Astrocyte (in vitro differentiated cells and primary cell): ENCODE results near the gene GPR34. TPM values are rescaled to one million over a fixed set of nuclear protein-coding genes. Genes with fewer than 3 reads are reported as not detected.

Source experiments
- DNase-seq: peaks from one replicate; pipeline ENCODE4 v3.0.0-alpha.2; 2010; ENCODE audit warnings: low read depth
- FAIRE-seq: peaks from 2 replicates; lab custom pipeline; 2011; peaks lifted over from hg19 to GRCh38; lab: Jason Lieb, UNC
- H2AFZ ChIP-seq: 2 replicates; pipeline ENCODE4 v1.6.0; 2012; ENCODE audit warnings: low read depth, low read length, inconsistent platforms
- H3K27ac ChIP-seq: 2 replicates; pipeline ENCODE4 v1.5.1; 2011; ENCODE audit warnings: low read depth, low read length, inconsistent platforms
- H3K27me3 ChIP-seq: 2 replicates; pipeline ENCODE4 v1.6.0; 2011; ENCODE audit warnings: low read length, inconsistent platforms; ENCODE audit not compliant: insufficient read depth
- H3K36me3 ChIP-seq: 2 replicates; pipeline ENCODE4 v1.5.1; 2011; ENCODE audit warnings: low read length, inconsistent platforms; ENCODE audit not compliant: insufficient read depth
- H3K4me1 ChIP-seq: 2 replicates; pipeline ENCODE4 v1.5.1; 2011; ENCODE audit warnings: low read length, inconsistent platforms; ENCODE audit not compliant: insufficient read depth
- H3K4me2 ChIP-seq: 2 replicates; pipeline ENCODE4 v1.6.0; 2012; ENCODE audit warnings: low read length, inconsistent platforms
- H3K4me3 ChIP-seq: 2 replicates; pipeline ENCODE4 v1.5.1; 2011; ENCODE audit warnings: low read depth, mild to moderate bottlenecking, low read length, inconsistent platforms; ENCODE audit not compliant: insufficient read depth
- H3K79me2 ChIP-seq: 2 replicates; pipeline ENCODE4 v1.6.0; 2012; ENCODE audit warnings: mild to moderate bottlenecking, low read length, inconsistent platforms; ENCODE audit not compliant: insufficient read depth
- H3K9ac ChIP-seq: 2 replicates; pipeline ENCODE4 v1.6.0; 2012; ENCODE audit warnings: mild to moderate bottlenecking, low read length, inconsistent platforms
- H3K9me3 ChIP-seq: 2 replicates; pipeline ENCODE4 v1.5.1; 2012; ENCODE audit warnings: low read depth, mild to moderate bottlenecking, low read length, inconsistent platforms; ENCODE audit not compliant: insufficient read depth
- H4K20me1 ChIP-seq: 2 replicates; pipeline ENCODE4 v1.6.0; 2012; ENCODE audit warnings: low read length, inconsistent platforms; ENCODE audit not compliant: insufficient read depth
- H3K27ac Mint-ChIP-seq: one replicate; pipeline ENCODE4 v1.8.0; 2021; ENCODE audit warnings: mild to moderate bottlenecking, mixed read lengths; ENCODE audit not compliant: unreplicated experiment
- H3K27me3 Mint-ChIP-seq: one replicate; pipeline ENCODE4 v1.8.0; 2021; ENCODE audit warnings: low read depth, mixed read lengths; ENCODE audit not compliant: unreplicated experiment
- H3K36me3 Mint-ChIP-seq: one replicate; pipeline ENCODE4 v1.8.0; 2021; ENCODE audit warnings: low read depth, mixed read lengths; ENCODE audit not compliant: unreplicated experiment
- H3K4me1 Mint-ChIP-seq: one replicate; pipeline ENCODE4 v1.8.0; 2021; ENCODE audit warnings: low read depth, mixed read lengths; ENCODE audit not compliant: unreplicated experiment
- H3K4me3 Mint-ChIP-seq: one replicate; pipeline ENCODE4 v1.8.0; 2021; ENCODE audit warnings: mild to moderate bottlenecking, moderate library complexity, mixed read lengths; ENCODE audit not compliant: unreplicated experiment
- H3K9me3 Mint-ChIP-seq: one replicate; pipeline ENCODE4 v1.8.0; 2021; ENCODE audit warnings: mild to moderate bottlenecking, mixed read lengths; ENCODE audit not compliant: unreplicated experiment
- EZH2 ChIP-seq: IDR thresholded peaks from 2 replicates; pipeline ENCODE4 v1.6.1; 2012; ENCODE audit warnings: mild to moderate bottlenecking, low read length, inconsistent platforms; ENCODE audit not compliant: insufficient read depth
- total RNA-seq: library from RNA; stranded (reverse); gene quantifications from 2 replicates; pipeline ENCODE4 v1.2.1, GENCODE V29; 2021
- TF ChIP-seq, protein P1 (sequence below): IDR thresholded peaks from 2 replicates; pipeline ENCODE4 v1.5.1; 2011; ENCODE audit warnings: low read depth, mild to moderate bottlenecking, inconsistent platforms, low read length, moderate library complexity; ENCODE audit not compliant: insufficient read depth

Gene GPR34
- total RNA-seq, 1 donor from 2014 or later, result not detected

DNA sequence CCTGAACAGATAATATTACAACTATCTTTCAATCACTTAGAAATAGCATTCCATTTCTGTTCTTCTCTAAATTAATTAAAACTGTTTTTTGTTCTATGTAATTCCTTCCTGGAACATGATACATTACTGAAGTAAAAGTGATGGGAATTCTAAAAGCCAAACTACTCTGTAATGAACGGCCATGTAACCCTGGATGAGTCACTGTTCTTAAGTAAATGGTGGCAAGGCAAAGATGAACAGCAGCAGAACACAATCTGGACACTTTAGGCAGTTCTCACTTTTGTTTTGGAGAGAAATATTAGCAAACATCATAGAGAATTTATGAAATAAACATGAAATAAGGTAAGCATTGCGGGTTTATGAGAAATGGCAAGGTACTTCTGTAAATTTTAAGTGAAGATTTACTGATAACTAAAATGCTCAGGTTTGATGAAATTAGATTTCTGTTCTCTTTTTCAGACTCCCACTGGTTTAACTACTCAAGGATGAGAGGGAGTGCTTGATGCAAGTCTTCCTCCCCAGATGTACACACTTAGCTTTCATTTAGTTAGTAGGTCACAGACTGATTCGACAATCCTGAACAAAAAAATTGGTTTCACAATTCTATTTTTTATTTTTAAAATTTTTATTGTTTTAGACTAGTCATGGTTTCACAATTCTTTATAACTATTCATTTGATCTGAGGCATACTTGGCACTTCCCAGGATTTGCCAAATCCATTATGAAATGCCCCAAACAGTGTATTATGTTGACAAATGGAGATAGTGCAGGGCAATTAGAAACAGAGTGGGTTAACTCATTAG is 34.2 kb downstream of the GPR34 start:
- Histone ChIP-seq H3K27me3 (no peaks in the 10 kb centered on the region), H3K9me3 (no peaks in the 10 kb centered on the region), H3K27ac (no peak overlapping the region), H3K4me3 (no peak overlapping the region), H3K4me2 (no peak overlapping the region), H2AFZ (no peak overlapping the region), H4K20me1 (no peaks in the 10 kb centered on the region), H3K4me1 (no peaks in the 10 kb centered on the region), H3K9ac (no peak overlapping the region), H3K79me2 (no peaks in the 10 kb centered on the region), H3K36me3 (no peaks in the 10 kb centered on the region)
- H3K36me3 Mint-ChIP-seq, result peaks cover 3% of the 10 kb centered on the region
- no peak overlapping the region for H3K4me3 Mint-ChIP-seq
- peaks cover 5% of the 10 kb centered on the region for H3K9me3 Mint-ChIP-seq
- no peak overlapping the region for H3K27ac Mint-ChIP-seq
- DNase-seq (peak; percentile 22), FAIRE-seq (peak; percentile 87)
- peaks cover 16% of the 10 kb centered on the region for H3K4me1 Mint-ChIP-seq
- H3K27me3 Mint-ChIP-seq, result no peaks in the 10 kb centered on the region
- TF ChIP-seq, protein P1, sequence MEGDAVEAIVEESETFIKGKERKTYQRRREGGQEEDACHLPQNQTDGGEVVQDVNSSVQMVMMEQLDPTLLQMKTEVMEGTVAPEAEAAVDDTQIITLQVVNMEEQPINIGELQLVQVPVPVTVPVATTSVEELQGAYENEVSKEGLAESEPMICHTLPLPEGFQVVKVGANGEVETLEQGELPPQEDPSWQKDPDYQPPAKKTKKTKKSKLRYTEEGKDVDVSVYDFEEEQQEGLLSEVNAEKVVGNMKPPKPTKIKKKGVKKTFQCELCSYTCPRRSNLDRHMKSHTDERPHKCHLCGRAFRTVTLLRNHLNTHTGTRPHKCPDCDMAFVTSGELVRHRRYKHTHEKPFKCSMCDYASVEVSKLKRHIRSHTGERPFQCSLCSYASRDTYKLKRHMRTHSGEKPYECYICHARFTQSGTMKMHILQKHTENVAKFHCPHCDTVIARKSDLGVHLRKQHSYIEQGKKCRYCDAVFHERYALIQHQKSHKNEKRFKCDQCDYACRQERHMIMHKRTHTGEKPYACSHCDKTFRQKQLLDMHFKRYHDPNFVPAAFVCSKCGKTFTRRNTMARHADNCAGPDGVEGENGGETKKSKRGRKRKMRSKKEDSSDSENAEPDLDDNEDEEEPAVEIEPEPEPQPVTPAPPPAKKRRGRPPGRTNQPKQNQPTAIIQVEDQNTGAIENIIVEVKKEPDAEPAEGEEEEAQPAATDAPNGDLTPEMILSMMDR, result no peak
- no peak for TF ChIP-seq EZH2

DNA sequence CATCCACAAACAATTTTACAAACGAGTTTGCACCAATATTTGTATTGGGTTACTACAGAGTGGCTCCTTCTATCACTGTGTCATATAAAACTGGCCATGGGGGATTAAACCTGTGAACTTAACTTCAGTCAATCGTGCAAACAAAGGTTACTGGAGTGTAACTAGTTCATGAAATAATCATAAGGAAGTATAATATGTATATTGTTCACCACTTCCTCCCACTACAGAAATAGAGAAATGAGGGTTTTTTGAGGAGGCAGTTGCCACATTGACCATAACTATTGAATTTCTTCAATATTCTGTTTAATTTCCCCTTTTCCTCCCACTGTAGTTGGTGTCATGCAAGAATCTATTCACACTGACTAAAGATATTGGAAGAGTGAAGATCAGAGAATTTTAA is 35.1 kb downstream of the GPR34 start, which contains the start of gene GPR82:
Gene GPR82 (plus strand): TSS at position 356 of the 400 bp plus-strand sequence. CDS start 2,846 bp downstream, outside the sequence.
- H2AFZ ChIP-seq, result no peak within 1 kb of the TSS
- no peak within 1 kb of the TSS for H3K27ac ChIP-seq
- DNase-seq (no peak), FAIRE-seq (no peak)
- H3K4me2 ChIP-seq, result no peak within 1 kb of the TSS
- Mint-ChIP-seq H3K27me3 (no peaks in the 10 kb centered on the region), H3K4me1 (peaks cover 14% of the 10 kb centered on the region), H3K27ac (no peak within 1 kb of the TSS), H3K9me3 (peaks cover 5% of the 10 kb centered on the region), H3K36me3 (peaks cover 3% of the 10 kb centered on the region), H3K4me3 (no peak within 1 kb of the TSS)
- H3K9ac ChIP-seq, result no peak within 1 kb of the TSS
- no peaks in the 10 kb centered on the region for H4K20me1 ChIP-seq
- no peak within 1 kb of the TSS for H3K4me3 ChIP-seq
- no peaks in the 10 kb centered on the region for H3K4me1 ChIP-seq
- no peaks in the 10 kb centered on the region for H3K36me3 ChIP-seq
- no peaks in the 10 kb centered on the region for H3K79me2 ChIP-seq
- no peaks in the 10 kb centered on the region for H3K27me3 ChIP-seq
- H3K9me3 ChIP-seq, result no peaks in the 10 kb centered on the region
- no peak for TF ChIP-seq EZH2
- TF ChIP-seq, protein P1, result no peak

DNA sequence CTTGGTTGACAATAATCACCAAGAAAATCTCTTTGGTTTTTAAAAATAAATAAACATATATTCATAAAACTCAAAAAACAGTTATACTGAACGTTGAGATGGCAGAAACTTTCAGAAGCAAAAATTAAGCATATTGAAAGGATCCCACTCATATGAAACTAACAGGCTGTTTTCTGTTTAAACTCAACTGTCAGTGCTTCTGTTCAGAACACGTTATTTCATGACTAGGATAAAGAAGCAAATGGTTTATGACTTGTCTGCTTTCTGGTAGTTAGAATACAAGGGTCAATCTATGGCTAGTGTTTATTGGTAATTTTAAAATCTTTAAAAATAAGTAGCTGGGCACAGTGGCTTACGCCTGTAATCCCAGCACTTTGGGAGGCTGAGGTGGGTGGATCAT is 39.4 kb downstream of the GPR34 start:
- Histone ChIP-seq H3K36me3 (no peaks in the 10 kb centered on the region), H3K79me2 (no peaks in the 10 kb centered on the region), H3K9ac (no peak overlapping the region), H3K4me1 (no peaks in the 10 kb centered on the region), H3K27ac (no peak overlapping the region), H4K20me1 (no peaks in the 10 kb centered on the region), H2AFZ (no peak overlapping the region), H3K9me3 (no peaks in the 10 kb centered on the region), H3K27me3 (no peaks in the 10 kb centered on the region), H3K4me3 (no peak overlapping the region), H3K4me2 (no peak overlapping the region)
- no peaks in the 10 kb centered on the region for H3K27me3 Mint-ChIP-seq
- FAIRE-seq (peak; percentile 63), DNase-seq (no peak)
- H3K4me3 Mint-ChIP-seq, result no peak overlapping the region
- H3K36me3 Mint-ChIP-seq, result no peaks in the 10 kb centered on the region
- no peak overlapping the region for H3K27ac Mint-ChIP-seq
- TF ChIP-seq, protein P1, result no peak
- TF ChIP-seq EZH2, result no peak
- no peaks in the 10 kb centered on the region for H3K9me3 Mint-ChIP-seq
- H3K4me1 Mint-ChIP-seq, result peaks cover 5% of the 10 kb centered on the region
